Fibroblast of lung (primary cell): ENCODE results near the gene GPR156. TPM values are rescaled to one million over a fixed set of nuclear protein-coding genes. Genes with fewer than 3 reads are reported as not detected.
A peak's percentile ranks its signal among the peaks of the same experiment; 100 is the strongest.

ENCODE experiments used
- DNase-seq, 2 donors: peaks; one replicate each; pipeline versions ENCODE4 v3.0.0 to v3.0.0-alpha.2; 2010; ENCODE audit warnings: low read depth in 2 of 2
- H2AFZ ChIP-seq: 2 replicates; pipeline ENCODE4 v1.5.1; 2012; ENCODE audit warnings: low read length, control low read depth, inconsistent platforms
- H3K27ac ChIP-seq: 2 replicates; pipeline ENCODE4 v1.5.1; 2011; ENCODE audit warnings: low read length, control low read depth; ENCODE audit not compliant: insufficient read depth
- H3K27me3 ChIP-seq: 2 replicates; pipeline ENCODE4 v1.5.1; 2011; ENCODE audit warnings: mild to moderate bottlenecking, low read length; ENCODE audit not compliant: control insufficient read depth, insufficient read depth
- H3K36me3 ChIP-seq: 2 replicates; pipeline ENCODE4 v1.5.1; 2011; ENCODE audit warnings: low read length; ENCODE audit not compliant: control insufficient read depth, insufficient read depth
- H3K4me1 ChIP-seq: 2 replicates; pipeline ENCODE4 v1.5.1; 2011; ENCODE audit warnings: low read length; ENCODE audit not compliant: control insufficient read depth, insufficient read depth; ENCODE audit errors: extremely low read depth
- H3K4me2 ChIP-seq: 2 replicates; pipeline ENCODE4 v1.5.1; 2011; ENCODE audit warnings: low read length, control low read depth; ENCODE audit not compliant: insufficient read depth; ENCODE audit errors: extremely low read depth
- H3K4me3 ChIP-seq, 4 experiments: fragments of 200-600 bp in 1 of 4; sonication (generic) in 1 of 4; replicated peaks in 1 of 4; 2 replicates each; pipeline ENCODE4 v1.5.1; 2011 to 2016; ENCODE audit warnings: low read length in 4 of 4, low read depth in 3 of 4, mild to moderate bottlenecking in 3 of 4, control low read depth in 2 of 4, inconsistent platforms in 1 of 4, mixed read lengths in 1 of 4; ENCODE audit not compliant: insufficient read depth in 1 of 4; ENCODE audit errors: control extremely low read depth in 1 of 4
- H3K79me2 ChIP-seq: 2 replicates; pipeline ENCODE4 v1.5.1; 2012; ENCODE audit warnings: mild to moderate bottlenecking, low read length, inconsistent platforms; ENCODE audit not compliant: control insufficient read depth, insufficient read depth
- H3K9ac ChIP-seq: 2 replicates; pipeline ENCODE4 v1.5.1; 2011; ENCODE audit warnings: mild to moderate bottlenecking, low read length, control low read depth; ENCODE audit not compliant: insufficient read depth
- H3K9me3 ChIP-seq: 2 replicates; pipeline ENCODE4 v1.5.1; 2012; ENCODE audit warnings: low read depth, low read length; ENCODE audit not compliant: control insufficient read depth, insufficient read depth
- H4K20me1 ChIP-seq: 2 replicates; pipeline ENCODE4 v1.5.1; 2011; ENCODE audit warnings: low read length; ENCODE audit not compliant: control insufficient read depth, insufficient read depth; ENCODE audit errors: extremely low read depth
- CTCF ChIP-seq, 2 donors: IDR thresholded peaks in 1 of 2; conservative IDR thresholded peaks in 1 of 2; 1 replicate in 1 of 2; 2 replicates in 1 of 2; pipeline ENCODE4 v1.5.1; 2011 to 2012; ENCODE audit warnings: low read length in 2 of 2, control low read depth in 1 of 2, inconsistent platforms in 1 of 2, low read depth in 1 of 2, mild to moderate bottlenecking in 1 of 2
- EZH2 ChIP-seq: IDR thresholded peaks from 2 replicates; pipeline ENCODE4 v1.5.1; 2012; ENCODE audit warnings: low read length, control low read depth, mild to moderate bottlenecking; ENCODE audit errors: missing control alignments
- polyA plus RNA-seq, 2 donors: library from polyadenylated mRNA; depleted of rRNA in 1 of 2; stranded (reverse) in 1 of 2; unstranded in 1 of 2; fragments of >200 nt; gene quantifications; 2 replicates each; pipeline ENCODE4 v1.2.1, GENCODE V29; 2011 to 2012; ENCODE audit warnings: missing spikeins in 1 of 2
- total RNA-seq: library from RNA; depleted of rRNA; stranded (reverse); fragments of >200 nt; gene quantifications from 2 replicates; pipeline ENCODE4 v1.2.1, GENCODE V29; 2014

The GPR156 gene
- total and polyA plus RNA-seq, 2 donors (not counting 1 experiment from before 2014, with no cell fraction given) = 0.33 to 0.42 TPM

DNA sequence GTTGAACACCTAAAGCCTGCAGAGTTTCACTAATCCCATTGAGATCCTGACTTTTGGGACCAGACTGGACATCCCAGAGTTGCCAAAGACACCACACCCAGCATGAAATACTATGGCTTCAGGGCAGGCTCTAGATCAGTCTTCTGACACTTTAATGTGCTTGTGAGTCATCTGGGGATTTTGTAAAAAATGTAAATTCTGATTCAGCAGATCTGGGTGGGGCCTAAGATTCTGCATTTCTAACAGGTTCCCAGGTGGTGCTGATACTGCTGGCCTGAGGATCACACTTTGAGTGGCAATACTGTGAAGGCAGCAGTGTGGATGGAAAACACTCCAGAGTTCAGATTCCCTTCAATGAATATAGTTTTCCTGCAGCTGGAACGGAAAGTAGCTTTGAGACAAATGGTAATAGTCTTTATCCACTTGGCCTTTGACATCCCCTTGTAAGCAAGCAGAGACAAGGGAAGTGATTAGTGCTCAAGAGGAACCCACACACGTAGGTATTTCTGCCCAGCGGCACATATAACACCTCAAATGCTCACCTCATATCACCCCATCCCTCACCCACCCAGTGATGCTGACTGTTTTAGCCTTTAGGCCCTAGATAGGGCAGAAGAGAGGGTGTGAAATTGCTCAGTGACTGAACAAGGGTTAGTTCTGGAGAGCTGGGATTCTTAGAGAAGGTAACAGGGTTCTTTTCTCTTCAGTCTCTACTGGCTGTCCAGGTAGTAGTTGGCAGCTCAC lies 139.3 kb downstream of the GPR156 start:
- Histone ChIP-seq H3K9me3 (no peaks in the 10 kb centered on the region), H3K4me1 (peaks cover 2% of the 10 kb centered on the region), H2AFZ (no peak overlapping the region), H3K4me2 (no peak overlapping the region), H3K36me3 (no peaks in the 10 kb centered on the region), H4K20me1 (no peaks in the 10 kb centered on the region), H3K4me3 (no peak overlapping the region), H3K79me2 (no peaks in the 10 kb centered on the region), H3K9ac (no peak overlapping the region), H3K27ac (no peak overlapping the region), H3K27me3 (no peaks in the 10 kb centered on the region)
- TF ChIP-seq EZH2 = no peak
- no peak for TF ChIP-seq CTCF (conservative IDR thresholded peaks at IDR 0.05 in 1 of 2, IDR thresholded peaks at IDR 0.05 in 1 of 2; ENCODE audit: low read depth in 1 of 2, low read length in 2 of 2)
- DNase-seq = peak; percentile 28 to 54

GRCh38 chr3:120144267-120144666 lies 140.8 kb downstream of the GPR156 start:
- no peaks in the 10 kb centered on the region for H3K79me2 ChIP-seq
- H4K20me1 ChIP-seq = no peaks in the 10 kb centered on the region
- H3K9ac ChIP-seq = no peak overlapping the region
- H2AFZ ChIP-seq = no peak overlapping the region
- H3K4me1 ChIP-seq = peaks cover 2% of the 10 kb centered on the region
- DNase-seq = peak in 1 of 2 donors; percentile 63
- H3K4me3 ChIP-seq = no peak overlapping the region
- H3K4me2 ChIP-seq = no peak overlapping the region
- no peak for TF ChIP-seq EZH2
- TF ChIP-seq CTCF (conservative IDR thresholded peaks at IDR 0.05 in 1 of 2, IDR thresholded peaks at IDR 0.05 in 1 of 2; ENCODE audit: low read depth in 1 of 2, low read length in 2 of 2) = no peak
- H3K9me3 ChIP-seq = no peaks in the 10 kb centered on the region
- H3K27ac ChIP-seq = no peak overlapping the region
- H3K27me3 ChIP-seq = no peaks in the 10 kb centered on the region
- no peaks in the 10 kb centered on the region for H3K36me3 ChIP-seq

- no peaks in the 10 kb centered on the region for H3K9me3 ChIP-seq
Observed at GRCh38 chr3:120143676-120144075, 141.3 kb downstream of the GPR156 start.

More at GRCh38 chr3:120143676-120144075, 141.3 kb downstream of the GPR156 start:
- no peaks in the 10 kb centered on the region for H4K20me1 ChIP-seq
- no peaks in the 10 kb centered on the region for H3K79me2 ChIP-seq
- no peak overlapping the region for H2AFZ ChIP-seq
- no peaks in the 10 kb centered on the region for H3K36me3 ChIP-seq
- TF ChIP-seq EZH2 = no peak
- no peak for TF ChIP-seq CTCF (conservative IDR thresholded peaks at IDR 0.05 in 1 of 2, IDR thresholded peaks at IDR 0.05 in 1 of 2; ENCODE audit: low read depth in 1 of 2, low read length in 2 of 2)
- no peak overlapping the region for H3K9ac ChIP-seq
- H3K4me1 ChIP-seq = peaks cover 2% of the 10 kb centered on the region
- H3K4me2 ChIP-seq = no peak overlapping the region
- H3K27ac ChIP-seq = no peak overlapping the region
- H3K27me3 ChIP-seq = no peaks in the 10 kb centered on the region
- no peak for DNase-seq
- no peak overlapping the region for H3K4me3 ChIP-seq
